ENCODE data around the gene ALDH18A1.

Gene ALDH18A1

GRCh38 chr10:95651346-95652060 lies 5.0 kb downstream of the ALDH18A1 start:
- Histone ChIP-seq H3K27me3 (ENCODE audit: control insufficient read depth, insufficient read depth, low read length, poor library complexity, severe bottlenecking) (no peaks in the 10 kb centered on the region), H3K4me3 (ENCODE audit: insufficient read depth, low read depth, low read length) (no peak overlapping the region), H3K9me3 (ENCODE audit: control insufficient read depth, low read length) (no peaks in the 10 kb centered on the region), H3K27ac (ENCODE audit: insufficient read depth, low read depth, low read length, poor library complexity, severe bottlenecking) (no peak overlapping the region), H3K36me3 (ENCODE audit: control insufficient read depth, insufficient read depth, low read length) (peaks cover 18% of the 10 kb centered on the region), H3K4me1 (ENCODE audit: control insufficient read depth, insufficient read depth, low read length) (peaks cover 15% of the 10 kb centered on the region)
- 83 to 100% methylated on average over 1 of the region's 1 CpG for WGBS, 2 experiments

- Histone ChIP-seq H3K36me3 (ENCODE audit: control insufficient read depth, insufficient read depth, low read length) (peaks cover 24% of the 10 kb centered on the region), H3K4me1 (ENCODE audit: control insufficient read depth, insufficient read depth, low read length) (peaks cover 12% of the 10 kb centered on the region), H3K27ac (ENCODE audit: insufficient read depth, low read depth, low read length, poor library complexity, severe bottlenecking) (no peak overlapping the region), H3K27me3 (ENCODE audit: control insufficient read depth, insufficient read depth, low read length, poor library complexity, severe bottlenecking) (no peaks in the 10 kb centered on the region), H3K9me3 (ENCODE audit: control insufficient read depth, low read length) (no peaks in the 10 kb centered on the region), H3K4me3 (ENCODE audit: insufficient read depth, low read depth, low read length) (no peak overlapping the region)
- 68 to 79% methylated on average over 2 of the region's 2 CpGs for WGBS, 2 experiments
Measured at GRCh38 chr10:95650232-95650631, 6.3 kb downstream of the ALDH18A1 start.

DNA sequence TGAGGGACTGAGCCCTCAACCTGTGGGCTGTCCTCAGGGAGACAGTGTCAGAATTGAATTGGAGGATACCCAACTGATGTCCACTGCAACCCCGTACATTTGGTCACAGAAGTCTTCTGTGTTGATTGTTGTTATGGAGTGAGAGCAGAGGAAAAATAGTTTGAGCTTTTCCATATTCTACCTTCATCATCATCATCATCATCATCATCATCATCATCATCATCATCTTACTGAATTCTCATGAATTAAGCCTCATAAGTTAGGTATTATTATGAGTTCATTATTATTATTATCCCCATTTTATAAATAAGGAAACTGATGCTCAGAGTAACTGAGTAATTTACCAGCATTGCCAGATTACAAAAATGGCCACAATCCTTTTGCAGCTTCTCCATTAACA lies 8.4 kb downstream of the ALDH18A1 start:
- WGBS, 2 experiments, result 100% methylated on average over 1 of the region's 1 CpG; no CpG with 5 or more reads in 1 of the 2 experiments

GRCh38 chr10:95646160-95646559 lies 10.4 kb downstream of the ALDH18A1 start:
- peaks cover 10% of the 10 kb centered on the region for H3K36me3 ChIP-seq (ENCODE audit: control insufficient read depth, insufficient read depth, low read length)
- H3K4me1 ChIP-seq (ENCODE audit: control insufficient read depth, insufficient read depth, low read length), result peaks cover 2% of the 10 kb centered on the region
- H3K27ac ChIP-seq (ENCODE audit: insufficient read depth, low read depth, low read length, poor library complexity, severe bottlenecking), result no peak overlapping the region
- H3K9me3 ChIP-seq (ENCODE audit: control insufficient read depth, low read length), result no peaks in the 10 kb centered on the region
- WGBS, 2 experiments, result 91 to 96% methylated on average over 1 of the region's 1 CpG
- H3K27me3 ChIP-seq (ENCODE audit: control insufficient read depth, insufficient read depth, low read length, poor library complexity, severe bottlenecking), result no peaks in the 10 kb centered on the region
- no peak overlapping the region for H3K4me3 ChIP-seq (ENCODE audit: insufficient read depth, low read depth, low read length)

More for the DNA sequence above, 8.4 kb downstream of the ALDH18A1 start:
- no peak overlapping the region for H3K4me3 ChIP-seq (ENCODE audit: insufficient read depth, low read depth, low read length)
- H3K27me3 ChIP-seq (ENCODE audit: control insufficient read depth, insufficient read depth, low read length, poor library complexity, severe bottlenecking), result no peaks in the 10 kb centered on the region
- peaks cover 2% of the 10 kb centered on the region for H3K4me1 ChIP-seq (ENCODE audit: control insufficient read depth, insufficient read depth, low read length)
- H3K9me3 ChIP-seq (ENCODE audit: control insufficient read depth, low read length), result no peaks in the 10 kb centered on the region
- no peak overlapping the region for H3K27ac ChIP-seq (ENCODE audit: insufficient read depth, low read depth, low read length, poor library complexity, severe bottlenecking)
- H3K36me3 ChIP-seq (ENCODE audit: control insufficient read depth, insufficient read depth, low read length), result peaks cover 24% of the 10 kb centered on the region

GRCh38 chr10:95644901-95645300 lies 11.6 kb downstream of the ALDH18A1 start:
- H3K36me3 ChIP-seq (ENCODE audit: control insufficient read depth, insufficient read depth, low read length), result peaks cover 10% of the 10 kb centered on the region
- WGBS, 2 experiments, result 75 to 81% methylated on average over 1 of the region's 1 CpG

GRCh38 chr10:95640891-95641315 lies 15.6 kb downstream of the ALDH18A1 start:
- peaks cover 15% of the 10 kb centered on the region for H3K36me3 ChIP-seq (ENCODE audit: control insufficient read depth, insufficient read depth, low read length)
- 100% methylated on average over 1 of the region's 1 CpG for WGBS, 2 experiments

More at GRCh38 chr10:95644901-95645300, 11.6 kb downstream of the ALDH18A1 start:
- H3K27me3 ChIP-seq (ENCODE audit: control insufficient read depth, insufficient read depth, low read length, poor library complexity, severe bottlenecking), result no peaks in the 10 kb centered on the region
- no peak overlapping the region for H3K4me3 ChIP-seq (ENCODE audit: insufficient read depth, low read depth, low read length)
- no peak overlapping the region for H3K27ac ChIP-seq (ENCODE audit: insufficient read depth, low read depth, low read length, poor library complexity, severe bottlenecking)
- H3K4me1 ChIP-seq (ENCODE audit: control insufficient read depth, insufficient read depth, low read length), result no peaks in the 10 kb centered on the region
- no peaks in the 10 kb centered on the region for H3K9me3 ChIP-seq (ENCODE audit: control insufficient read depth, low read length)

DNA sequence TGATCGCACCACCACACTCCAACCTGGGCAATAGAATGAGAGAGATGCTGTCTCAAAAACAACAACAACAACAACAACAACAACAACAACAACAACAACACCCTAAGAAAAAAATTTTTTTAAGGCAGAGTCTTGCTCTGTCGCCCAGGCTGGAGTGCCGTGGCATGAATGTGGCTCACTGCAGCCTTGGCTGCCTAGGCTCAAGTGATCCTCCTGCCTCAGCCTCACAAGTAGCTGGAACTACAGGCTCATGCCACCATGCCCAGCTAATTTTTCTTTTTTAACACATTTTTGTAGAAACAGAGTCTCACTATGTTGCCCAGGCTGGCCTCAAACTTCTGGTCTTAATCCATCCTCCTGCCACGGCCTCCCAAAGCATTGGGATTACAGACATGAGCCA lies 18.6 kb downstream of the ALDH18A1 start:
- Histone ChIP-seq H3K27me3 (ENCODE audit: control insufficient read depth, insufficient read depth, low read length, poor library complexity, severe bottlenecking) (no peaks in the 10 kb centered on the region), H3K27ac (ENCODE audit: insufficient read depth, low read depth, low read length, poor library complexity, severe bottlenecking) (no peak overlapping the region), H3K36me3 (ENCODE audit: control insufficient read depth, insufficient read depth, low read length) (peaks cover 27% of the 10 kb centered on the region), H3K9me3 (ENCODE audit: control insufficient read depth, low read length) (no peaks in the 10 kb centered on the region), H3K4me1 (ENCODE audit: control insufficient read depth, insufficient read depth, low read length) (no peaks in the 10 kb centered on the region), H3K4me3 (ENCODE audit: insufficient read depth, low read depth, low read length) (no peak overlapping the region)
- 96 to 98% methylated on average over 4 of the region's 4 CpGs for WGBS, 2 experiments

More at GRCh38 chr10:95640891-95641315, 15.6 kb downstream of the ALDH18A1 start:
- Histone ChIP-seq H3K4me3 (ENCODE audit: insufficient read depth, low read depth, low read length) (no peak overlapping the region), H3K27ac (ENCODE audit: insufficient read depth, low read depth, low read length, poor library complexity, severe bottlenecking) (no peak overlapping the region), H3K9me3 (ENCODE audit: control insufficient read depth, low read length) (no peaks in the 10 kb centered on the region), H3K4me1 (ENCODE audit: control insufficient read depth, insufficient read depth, low read length) (no peaks in the 10 kb centered on the region), H3K27me3 (ENCODE audit: control insufficient read depth, insufficient read depth, low read length, poor library complexity, severe bottlenecking) (no peaks in the 10 kb centered on the region)

- peaks cover 29% of the 10 kb centered on the region for H3K36me3 ChIP-seq (ENCODE audit: control insufficient read depth, insufficient read depth, low read length)
- H3K27me3 ChIP-seq (ENCODE audit: control insufficient read depth, insufficient read depth, low read length, poor library complexity, severe bottlenecking), result no peaks in the 10 kb centered on the region
- no peak overlapping the region for H3K4me3 ChIP-seq (ENCODE audit: insufficient read depth, low read depth, low read length)
- no peak overlapping the region for H3K27ac ChIP-seq (ENCODE audit: insufficient read depth, low read depth, low read length, poor library complexity, severe bottlenecking)
- H3K4me1 ChIP-seq (ENCODE audit: control insufficient read depth, insufficient read depth, low read length), result no peaks in the 10 kb centered on the region
- H3K9me3 ChIP-seq (ENCODE audit: control insufficient read depth, low read length), result no peaks in the 10 kb centered on the region
- 97 to 98% methylated on average over 10 of the region's 10 CpGs for WGBS, 2 experiments
Measured at GRCh38 chr10:95637140-95637539, 19.4 kb downstream of the ALDH18A1 start.

DNA sequence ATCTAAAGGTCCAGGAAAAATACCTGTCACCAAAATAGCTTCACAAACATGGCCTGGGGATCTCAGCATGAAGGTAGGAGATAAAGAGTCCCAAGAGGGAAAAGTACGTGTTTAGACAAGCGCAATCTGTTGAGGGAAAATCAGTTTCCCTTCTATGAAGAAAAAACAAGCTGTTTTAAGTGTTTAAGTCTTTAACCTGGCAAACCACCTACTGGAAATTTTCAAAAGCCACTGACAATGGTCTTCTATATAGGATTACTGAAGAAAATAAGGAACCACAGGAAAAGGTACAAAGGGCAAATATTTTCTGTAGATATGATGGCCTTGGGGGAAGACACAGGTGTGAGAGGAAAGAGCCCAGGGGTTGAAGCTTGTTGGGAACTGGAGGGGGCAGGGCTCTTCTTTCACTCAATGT lies 21.2 kb downstream of the ALDH18A1 start:
- no peak overlapping the region for H3K27ac ChIP-seq (ENCODE audit: insufficient read depth, low read depth, low read length, poor library complexity, severe bottlenecking)
- no peak overlapping the region for H3K4me3 ChIP-seq (ENCODE audit: insufficient read depth, low read depth, low read length)
- H3K9me3 ChIP-seq (ENCODE audit: control insufficient read depth, low read length), result no peaks in the 10 kb centered on the region
- H3K4me1 ChIP-seq (ENCODE audit: control insufficient read depth, insufficient read depth, low read length), result no peaks in the 10 kb centered on the region
- H3K36me3 ChIP-seq (ENCODE audit: control insufficient read depth, insufficient read depth, low read length), result peaks cover 35% of the 10 kb centered on the region
- 94 to 100% methylated on average over 2 of the region's 2 CpGs for WGBS, 2 experiments
- H3K27me3 ChIP-seq (ENCODE audit: control insufficient read depth, insufficient read depth, low read length, poor library complexity, severe bottlenecking), result no peaks in the 10 kb centered on the region

DNA sequence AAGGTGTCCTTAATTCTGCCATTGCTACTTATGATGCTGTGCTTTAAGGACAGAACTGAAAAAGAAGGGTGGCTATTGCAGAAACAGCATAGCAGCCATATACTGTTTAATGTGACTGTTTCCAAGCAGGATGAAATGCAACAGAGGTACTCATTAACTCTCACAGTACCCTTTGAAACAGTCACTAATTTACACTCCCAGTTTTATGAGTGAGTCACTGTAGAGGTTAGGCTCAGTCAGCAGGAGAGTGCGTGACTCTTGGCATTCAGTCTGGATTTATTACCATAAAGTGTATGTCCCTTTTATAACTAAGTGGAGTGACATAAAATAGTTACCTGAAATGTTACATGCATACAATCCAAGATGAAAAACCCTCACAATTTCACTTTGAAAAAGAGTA lies 27.7 kb downstream of the ALDH18A1 start:
- H3K4me1 ChIP-seq (ENCODE audit: control insufficient read depth, insufficient read depth, low read length), result no peaks in the 10 kb centered on the region
- no peaks in the 10 kb centered on the region for H3K27me3 ChIP-seq (ENCODE audit: control insufficient read depth, insufficient read depth, low read length, poor library complexity, severe bottlenecking)
- H3K4me3 ChIP-seq (ENCODE audit: insufficient read depth, low read depth, low read length), result no peak overlapping the region
- H3K36me3 ChIP-seq (ENCODE audit: control insufficient read depth, insufficient read depth, low read length), result peaks cover 36% of the 10 kb centered on the region
- no peaks in the 10 kb centered on the region for H3K9me3 ChIP-seq (ENCODE audit: control insufficient read depth, low read length)
- 80 to 100% methylated on average over 1 of the region's 1 CpG for WGBS, 2 experiments
- no peak overlapping the region for H3K27ac ChIP-seq (ENCODE audit: insufficient read depth, low read depth, low read length, poor library complexity, severe bottlenecking)
